ENCODE results near the gene PDZRN4.
"Not testable (repeated sequence)": the region's sequence is repeated elsewhere in the genome, so short reads cannot be mapped to it uniquely, and the experiment has no call there.

PDZRN4 gene

DNA sequence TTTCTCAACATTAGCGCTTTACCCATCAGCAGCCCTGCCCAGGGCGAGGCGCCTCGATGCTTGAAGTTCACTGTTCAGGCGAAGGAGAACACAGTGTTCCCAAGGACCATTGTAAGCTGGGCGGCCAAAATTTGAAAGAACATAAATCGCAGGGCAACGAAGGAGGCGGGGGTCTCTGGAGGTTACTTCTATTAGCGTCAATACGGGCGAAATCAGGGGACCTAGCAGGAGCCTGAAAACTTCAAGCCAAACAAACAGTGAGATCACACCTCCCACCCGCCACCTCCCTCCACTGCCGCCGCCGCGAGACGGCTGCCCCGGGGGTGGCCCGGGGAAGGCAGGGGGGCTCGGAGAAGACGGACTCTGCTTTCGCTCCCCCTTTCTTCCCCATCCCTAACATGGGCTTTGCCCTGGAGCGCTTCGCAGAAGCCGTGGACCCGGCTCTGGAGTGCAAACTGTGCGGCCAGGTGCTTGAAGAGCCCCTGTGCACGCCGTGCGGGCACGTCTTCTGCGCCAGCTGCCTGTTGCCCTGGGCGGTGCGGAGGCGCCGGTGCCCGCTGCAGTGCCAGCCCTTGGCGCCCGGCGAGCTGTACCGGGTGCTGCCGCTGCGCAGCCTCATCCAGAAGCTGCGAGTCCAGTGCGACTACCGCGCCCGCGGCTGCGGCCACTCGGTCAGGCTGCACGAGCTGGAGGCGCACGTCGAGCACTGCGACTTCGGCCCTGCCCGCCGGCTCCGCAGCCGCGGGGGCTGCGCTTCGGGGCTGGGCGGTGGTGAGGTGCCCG, at the start of gene PDZRN4:
Gene PDZRN4, plus strand, starts transcription at position 263 of the 783 bp plus-strand sequence.
- DNase-seq (ENCODE audit: low read depth in 2 of 2), result no peak

DNA sequence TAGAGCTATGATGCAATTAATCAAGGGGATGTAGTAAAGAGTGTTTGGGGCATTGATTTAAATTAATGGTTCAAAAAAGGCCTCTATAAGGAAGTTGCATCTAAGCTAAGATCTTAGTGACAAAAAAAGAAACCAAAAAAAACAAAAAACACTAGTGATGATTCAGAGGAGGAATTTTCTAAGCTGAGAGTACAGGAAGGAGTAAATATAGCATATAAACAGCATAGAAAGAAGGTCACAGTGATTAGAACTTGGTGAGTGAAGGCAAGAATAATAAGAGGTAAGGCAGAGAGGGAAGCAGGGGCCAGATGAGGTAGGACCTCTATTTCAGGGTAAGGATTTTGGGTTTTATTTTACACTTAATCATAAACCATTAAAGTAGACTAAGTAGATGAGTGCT, 48.0 kb upstream of the PDZRN4 start:
- no peak for DNase-seq (ENCODE audit: low read depth in 2 of 2)

GRCh38 chr12:41141104-41141503, 47.0 kb upstream of the PDZRN4 start:
- DNase-seq (ENCODE audit: low read depth in 2 of 2), result no peak

DNA sequence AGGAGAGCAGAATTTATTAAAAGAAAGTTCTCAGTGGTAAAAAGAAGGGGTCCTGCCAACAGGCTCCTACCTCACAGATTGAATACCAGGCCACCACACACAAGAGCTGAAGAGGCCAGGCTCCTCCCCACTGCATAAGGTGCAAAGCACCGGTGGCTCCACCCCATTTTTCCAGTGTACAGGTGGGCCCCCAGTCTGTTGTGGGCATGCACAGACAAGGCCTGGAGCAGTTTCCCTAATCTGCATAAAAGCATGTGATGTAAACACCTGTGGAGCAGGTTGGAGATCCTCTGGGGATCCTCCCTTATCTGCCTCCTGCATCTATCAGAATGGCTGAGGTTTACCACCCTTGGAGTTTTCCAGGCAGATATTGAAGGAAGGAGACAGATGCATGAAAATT, 45.7 kb upstream of the PDZRN4 start:
- no peak for DNase-seq (ENCODE audit: low read depth in 2 of 2)

- no peak for DNase-seq (ENCODE audit: low read depth in 2 of 2)
These were observed 36.3 kb upstream of the PDZRN4 start for GRCh38 chr12:41151793-41152192.

- DNase-seq (ENCODE audit: low read depth in 2 of 2), result no peak
These were observed 25.7 kb upstream of the PDZRN4 start for GRCh38 chr12:41162461-41162860.

DNA sequence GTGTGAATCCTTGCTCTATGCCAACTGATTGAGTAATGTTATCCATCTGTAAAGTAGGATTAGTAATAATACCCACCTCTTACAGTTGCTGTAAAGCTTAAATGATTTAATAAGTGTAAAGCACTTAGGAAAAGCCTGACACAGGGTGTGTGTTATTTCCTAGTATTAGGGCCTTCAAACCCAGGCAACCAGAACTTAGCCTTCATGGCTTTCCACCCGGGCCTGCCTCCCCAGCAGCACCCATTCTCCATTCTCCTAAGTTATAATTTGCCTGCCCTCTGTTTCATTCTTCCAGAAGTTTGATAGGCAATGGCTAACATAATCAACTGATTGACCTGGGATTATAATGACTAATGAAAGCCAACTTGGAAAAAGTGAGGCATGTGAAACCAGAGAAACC, 20.4 kb upstream of the PDZRN4 start:
- no peak for DNase-seq (ENCODE audit: low read depth in 2 of 2)

DNA sequence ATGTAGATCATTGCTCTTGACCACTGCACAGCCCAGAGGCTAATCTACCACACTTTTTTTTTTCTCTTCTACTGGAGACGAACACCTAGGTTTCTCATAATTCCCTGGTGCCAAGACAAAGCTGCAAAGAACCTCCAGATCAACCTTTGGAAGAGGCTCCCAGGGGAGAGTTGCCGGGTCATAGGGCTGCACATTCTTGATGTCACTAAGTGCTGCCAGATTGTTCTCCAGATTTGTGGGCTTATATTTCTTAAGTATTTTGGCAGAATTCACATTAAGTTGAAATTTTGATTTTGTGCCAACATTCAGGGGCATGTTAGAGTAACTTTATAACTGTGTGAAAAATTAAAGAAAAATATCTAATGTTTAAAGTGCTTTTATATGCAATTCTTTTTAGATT, 13.5 kb upstream of the PDZRN4 start:
- DNase-seq (ENCODE audit: low read depth in 2 of 2), result no peak

GRCh38 chr12:41179507-41179906, 8.6 kb upstream of the PDZRN4 start:
- DNase-seq (ENCODE audit: low read depth in 2 of 2), result not testable (repeated sequence)

DNA sequence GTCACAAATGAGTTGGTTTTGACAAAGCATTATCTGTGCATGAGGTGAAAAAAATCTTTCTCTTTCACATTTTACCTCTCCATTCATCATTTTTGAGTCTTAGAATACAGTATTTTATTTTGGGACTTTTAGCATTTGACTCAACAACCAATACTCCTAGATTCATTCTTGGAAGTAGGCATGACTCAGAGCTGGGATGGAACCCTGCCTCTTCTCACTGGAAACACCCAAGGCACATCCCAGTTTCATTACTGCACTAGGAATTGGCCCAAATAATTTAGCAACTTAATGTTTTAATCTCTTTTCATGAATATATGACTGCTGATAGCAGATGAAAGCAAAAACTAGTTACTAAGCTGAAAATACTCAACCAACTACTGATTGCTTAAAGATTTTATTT, 3.3 kb upstream of the PDZRN4 start:
- no peak for DNase-seq (ENCODE audit: low read depth in 2 of 2)

GRCh38 chr12:41186026-41186425, 2.1 kb upstream of the PDZRN4 start:
- DNase-seq (ENCODE audit: low read depth in 2 of 2), result no peak

DNA sequence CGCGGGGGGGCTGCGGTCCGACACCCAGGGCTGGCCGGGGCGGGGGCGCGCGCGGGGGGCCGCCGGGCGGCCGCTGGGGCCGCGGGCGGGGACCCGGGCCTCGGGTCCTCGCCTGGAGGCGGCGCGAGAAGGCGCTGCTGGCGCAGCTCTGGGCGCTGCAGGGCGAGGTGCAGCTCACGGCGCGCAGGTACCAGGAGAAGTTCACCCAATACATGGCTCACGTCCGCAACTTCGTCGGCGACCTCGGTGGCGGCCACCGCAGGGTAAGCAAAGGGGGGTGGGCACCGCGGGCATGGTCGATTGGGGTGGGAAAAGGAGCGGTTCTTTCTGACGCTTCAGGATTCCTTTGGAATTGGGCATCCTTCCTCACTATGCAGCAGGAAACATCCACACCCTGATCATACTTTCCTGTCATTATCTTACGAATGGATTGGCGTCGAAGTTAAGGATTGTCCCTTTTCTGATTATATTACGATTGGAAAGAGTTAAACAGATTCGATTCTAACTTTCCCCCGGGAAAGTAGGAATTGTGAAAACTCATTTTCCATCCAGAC, 798 bp downstream of the PDZRN4 start:
- no peak for DNase-seq (ENCODE audit: low read depth in 2 of 2)

- DNase-seq (ENCODE audit: low read depth in 2 of 2), result no peak
These were observed 1.5 kb downstream of the PDZRN4 start for GRCh38 chr12:41189395-41190251.

DNA sequence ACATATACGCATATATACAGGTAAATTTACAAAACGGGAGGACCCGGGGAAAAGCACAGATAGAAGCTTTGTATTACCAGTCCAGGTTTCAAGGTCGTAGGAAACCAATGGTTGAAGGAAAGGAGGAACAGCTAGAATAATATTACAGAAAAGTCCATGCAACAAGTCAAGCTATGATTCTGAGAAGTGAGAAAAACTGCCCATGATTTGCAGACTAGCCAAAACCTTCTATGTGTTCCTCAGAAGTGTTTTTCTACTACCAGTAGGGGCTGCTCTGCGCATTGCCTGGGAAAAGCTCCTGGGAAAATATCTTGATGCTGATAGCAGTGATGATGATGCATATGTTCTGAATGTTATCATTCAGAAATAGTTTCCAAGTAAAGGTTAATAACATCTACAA, 2.2 kb downstream of the PDZRN4 start:
- no peak for DNase-seq (ENCODE audit: low read depth in 2 of 2)

- DNase-seq (ENCODE audit: low read depth in 2 of 2), result not testable (repeated sequence)
These were observed 3.4 kb downstream of the PDZRN4 start for GRCh38 chr12:41191549-41191948.

DNA sequence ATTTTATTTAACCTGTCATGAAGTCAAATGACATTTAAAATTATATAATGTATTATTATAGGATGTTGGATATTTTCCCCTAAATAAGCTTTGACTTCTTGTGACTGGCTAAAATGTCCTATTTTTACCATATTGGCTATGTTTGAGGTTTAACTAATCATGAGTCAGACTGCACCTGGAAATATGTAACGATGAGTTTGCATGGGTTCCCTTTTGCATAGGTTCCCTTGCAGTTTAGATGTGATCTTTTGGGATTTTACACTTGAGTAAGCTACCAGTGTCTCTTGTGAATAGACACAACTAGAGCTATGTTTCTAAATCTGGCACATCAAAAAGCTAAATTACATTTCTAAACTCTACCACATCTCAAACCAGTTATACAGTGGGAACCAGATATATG, 5.2 kb downstream of the PDZRN4 start:
- no peak for DNase-seq (ENCODE audit: low read depth in 2 of 2)

- DNase-seq (ENCODE audit: low read depth in 2 of 2), result no peak
These were observed 13.9 kb downstream of the PDZRN4 start for GRCh38 chr12:41202051-41202450.

- DNase-seq (ENCODE audit: low read depth in 2 of 2), result no peak
These were observed 17.1 kb downstream of the PDZRN4 start for GRCh38 chr12:41205070-41205709.

DNA sequence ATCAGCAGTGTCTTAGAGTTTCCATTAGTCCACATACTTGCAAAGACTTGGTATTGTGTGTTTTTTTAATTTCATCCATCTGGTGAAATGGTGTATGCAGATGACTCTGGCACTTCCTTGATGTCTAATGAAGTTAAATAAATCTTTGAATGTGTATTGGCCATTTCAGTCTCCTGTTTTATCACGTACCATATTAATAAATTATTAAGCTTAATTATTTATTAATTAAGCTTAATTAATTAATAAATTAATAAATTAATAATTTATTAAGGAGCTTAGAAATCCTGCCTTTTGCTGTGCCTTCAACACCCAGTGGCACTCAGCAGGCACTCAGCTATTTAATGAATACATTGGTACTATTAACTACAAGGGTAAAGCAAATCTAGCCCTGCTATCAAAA, 18.2 kb downstream of the PDZRN4 start:
- no peak for DNase-seq (ENCODE audit: low read depth in 2 of 2)

DNA sequence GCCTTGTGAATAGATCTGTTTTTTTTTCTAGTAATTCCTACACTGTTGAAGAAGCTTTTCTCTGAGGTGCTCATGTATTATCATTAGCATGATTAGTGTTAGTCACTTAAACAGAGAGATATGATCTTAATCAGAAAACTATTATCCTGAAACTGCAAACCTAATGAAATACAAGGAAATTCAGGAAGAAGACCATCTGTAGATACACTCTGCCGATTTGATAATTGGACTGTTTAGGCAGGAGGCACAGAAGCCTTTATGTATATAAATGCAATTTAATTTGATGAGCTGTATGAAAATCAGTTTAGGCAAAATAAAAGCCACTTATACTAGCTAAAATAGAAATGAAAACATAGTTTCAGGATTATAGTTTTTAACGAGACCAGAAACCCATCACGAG, 23.3 kb downstream of the PDZRN4 start:
- DNase-seq (ENCODE audit: low read depth in 2 of 2), result no peak

DNA sequence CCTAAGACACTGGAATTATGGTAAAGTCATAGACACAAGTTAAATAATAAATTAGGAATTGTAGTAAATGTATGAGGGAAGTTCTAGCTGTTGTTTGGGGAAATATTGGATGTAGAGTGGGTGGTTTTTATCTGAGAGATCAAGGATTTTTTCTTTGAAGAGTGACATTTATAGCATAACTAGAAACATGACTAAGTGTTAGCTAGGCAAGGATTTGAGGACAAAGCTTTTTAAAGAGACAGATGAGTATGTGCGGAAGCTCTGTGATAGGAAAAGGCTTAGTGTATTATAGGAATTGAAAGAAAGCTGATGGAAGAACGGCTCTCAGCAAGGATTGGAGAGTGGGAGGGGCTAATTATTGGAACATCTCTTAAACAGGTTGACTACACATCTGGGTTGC, 24.5 kb downstream of the PDZRN4 start:
- DNase-seq (ENCODE audit: low read depth in 2 of 2), result no peak

DNA sequence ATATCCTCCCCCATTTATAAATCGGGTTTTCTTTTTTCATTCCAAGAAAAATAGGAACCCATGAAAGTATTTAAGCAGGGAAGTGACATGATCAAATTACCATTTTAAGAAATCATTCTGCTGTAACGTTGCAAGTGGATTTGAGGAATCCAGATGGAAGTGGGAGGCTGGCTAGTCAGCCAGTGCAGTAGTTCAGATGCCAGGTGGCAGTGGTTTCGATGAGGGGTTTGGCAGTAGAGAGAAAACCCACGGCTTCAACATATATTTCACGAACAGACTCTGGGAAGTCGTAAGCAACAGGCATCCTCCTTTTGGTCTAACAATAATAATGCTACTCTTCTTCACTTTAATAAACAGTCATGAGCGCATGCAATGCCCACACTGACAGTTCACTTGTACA, 25.0 kb downstream of the PDZRN4 start:
- DNase-seq (ENCODE audit: low read depth in 2 of 2), result no peak

All from stimulated activated CD4-positive, alpha-beta T cell treated with anti-CD3 and anti-CD28 coated beads, Interleukin-15, amount 100 ng/mL, for 48 hours (primary cell).